GM10266 (cell line): ENCODE data around the gene SFMBT2.
"Not testable (repeated sequence)": the region's sequence is repeated elsewhere in the genome, so short reads cannot be mapped to it uniquely, and the experiment has no call there.

Experiments used
- DNase-seq: peaks from one replicate; pipeline ENCODE4 v3.0.0; 2012; ENCODE audit errors: extremely low spot score
- CTCF ChIP-seq: IDR thresholded peaks from 2 replicates; pipeline ENCODE4 v1.5.1; 2012; ENCODE audit warnings: mild to moderate bottlenecking, low read depth; ENCODE audit not compliant: control insufficient read depth, insufficient read depth; ENCODE audit errors: missing control alignments

The SFMBT2 gene

DNA sequence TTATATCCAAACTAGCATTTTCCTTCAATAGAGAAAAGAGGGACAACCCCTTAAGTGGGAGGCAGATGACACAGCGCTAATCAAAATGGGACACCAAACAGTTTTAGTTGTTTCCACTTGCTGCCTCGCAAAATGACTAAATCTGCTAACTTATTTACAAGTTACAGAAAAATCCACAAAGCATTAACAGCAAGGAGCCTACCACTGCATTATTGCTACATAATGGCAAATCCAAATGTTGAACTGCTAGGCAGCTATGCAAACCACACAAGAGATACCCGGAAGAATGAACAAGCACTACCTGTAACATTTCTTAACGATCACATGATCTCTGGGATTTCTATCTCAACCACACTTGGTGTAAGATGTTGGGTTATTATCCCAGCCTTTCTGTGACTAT is 96.7 kb downstream of the SFMBT2 start:
- no peak for DNase-seq
- TF ChIP-seq CTCF = no peak

- DNase-seq = no peak
- no peak for TF ChIP-seq CTCF
These were observed 98.4 kb downstream of the SFMBT2 start for GRCh38 chr10:7312488-7312857.

- DNase-seq = not testable (repeated sequence)
These were observed 98.9 kb downstream of the SFMBT2 start for GRCh38 chr10:7311850-7312487.

DNA sequence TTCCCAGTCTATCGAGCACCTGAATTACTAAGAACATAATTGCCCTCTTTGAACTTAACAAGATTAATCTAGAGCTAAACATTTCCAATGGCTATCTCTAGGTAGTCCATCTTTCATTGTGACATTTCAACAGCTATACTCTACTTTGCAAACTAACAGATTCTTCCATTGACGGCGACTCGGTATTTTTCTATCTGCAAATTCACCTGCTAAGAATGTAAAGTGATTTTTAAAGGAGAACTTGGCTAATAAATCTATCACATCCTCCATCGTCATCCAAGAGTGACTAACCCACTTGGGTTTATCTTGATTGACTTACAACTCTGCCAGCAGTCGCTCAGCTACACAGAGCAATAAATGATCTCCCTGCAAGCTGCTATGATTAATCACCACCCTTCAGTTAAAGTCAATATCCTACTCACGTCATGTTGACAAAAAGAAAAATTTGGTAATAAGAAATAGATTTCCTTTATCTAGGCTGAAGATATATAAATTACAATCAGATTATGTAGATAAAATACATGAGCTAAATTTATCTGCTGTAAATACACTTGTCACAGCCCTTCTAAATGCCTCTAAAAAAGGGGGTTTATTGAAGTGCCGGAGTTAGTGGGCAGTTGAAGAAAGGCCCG is 99.5 kb downstream of the SFMBT2 start:
- DNase-seq = no peak
- TF ChIP-seq CTCF = no peak

GRCh38 chr10:7310076-7310475 is 100.8 kb downstream of the SFMBT2 start:
- no peak for TF ChIP-seq CTCF
- no peak for DNase-seq

GRCh38 chr10:7308826-7309225 is 102.0 kb downstream of the SFMBT2 start:
- no peak for TF ChIP-seq CTCF
- no peak for DNase-seq

- no peak for TF ChIP-seq CTCF
These were observed 104.2 kb downstream of the SFMBT2 start for GRCh38 chr10:7306616-7307015.

More at GRCh38 chr10:7306616-7307015, 104.2 kb downstream of the SFMBT2 start:
- DNase-seq = no peak
